Ovary (tissue), 3 donors: ENCODE data around the gene OOEP.

Source experiments
- CTCF ChIP-seq, 3 donors: fragments of 450-650 bp in 2 of 3; fragments of 200-600 bp in 1 of 3; IDR thresholded peaks; one replicate each; pipeline versions ENCODE4 v1.5.1 to v1.8.0; 2016 to 2022; ENCODE audit warnings: antibody characterized with exemption in 3 of 3, mild to moderate bottlenecking in 1 of 3
- EP300 ChIP-seq: sonication (generic); formaldehyde crosslinking; IDR thresholded peaks from one replicate; pipeline ENCODE4 v1.6.1; 2017; ENCODE audit warnings: antibody characterized with exemption
- POLR2A ChIP-seq: fragments of 450-650 bp; IDR thresholded peaks from one replicate; pipeline ENCODE4 v1.6.1; 2017; ENCODE audit warnings: antibody characterized with exemption, mild to moderate bottlenecking, moderate library complexity
- donor health status: DM: no; HTN: no; CAD: no.

- no peak for TF ChIP-seq CTCF (IDR thresholded peaks at IDR 0.05)
- no peak for TF ChIP-seq POLR2A
- TF ChIP-seq EP300: no peak
These were observed 40.9 kb downstream of the OOEP start for GRCh38 chr6:73328790-73329189.
